Activated CD8-positive, alpha-beta T cell treated with anti-CD3 and anti-CD28 coated beads for 36 hours (primary cell): Measurements from ENCODE around the gene FBN3. TPM values are rescaled to one million over a fixed set of nuclear protein-coding genes. Genes with fewer than 3 reads are reported as not detected.

Experiments
- ATAC-seq: fragments of 200-7000 bp; cut with Tn5 transposase; one replicate; pipeline ENCODE4 v1.10.0; 2021; ENCODE audit warnings: mild to moderate bottlenecking, moderate library complexity
- CTCF ChIA-PET: fragments of 350-600 bp; sonication (Branson Sonifier 250); formaldehyde crosslinking; loops from one replicate; lab custom pipeline; 2021; ENCODE audit warnings: antibody characterized with exemption; lab: Charles Lee
- POLR2A ChIA-PET: fragments of 350-600 bp; sonication (Branson Sonifier 250); formaldehyde crosslinking; loops from one replicate; lab custom pipeline; 2021; ENCODE audit warnings: antibody characterized with exemption; lab: Charles Lee
- DNase-seq: peaks from one replicate; pipeline ENCODE4 v3.0.0-alpha.2; 2020
- H3K27ac Mint-ChIP-seq: one replicate; pipeline ENCODE4 v1.8.0; 2021; ENCODE audit warnings: mild to moderate bottlenecking, mixed read lengths
- H3K27me3 Mint-ChIP-seq: one replicate; pipeline ENCODE4 v1.8.0; 2021; ENCODE audit warnings: mixed read lengths
- H3K36me3 Mint-ChIP-seq: one replicate; pipeline ENCODE4 v1.8.0; 2021; ENCODE audit warnings: low read depth, mixed read lengths
- H3K4me1 Mint-ChIP-seq: one replicate; pipeline ENCODE4 v1.8.0; 2021; ENCODE audit warnings: low read depth, mixed read lengths
- H3K4me3 Mint-ChIP-seq: one replicate; pipeline ENCODE4 v1.8.0; 2021; ENCODE audit warnings: mild to moderate bottlenecking, moderate library complexity, mixed read lengths
- H3K9me3 Mint-ChIP-seq: one replicate; pipeline ENCODE4 v1.8.0; 2021; ENCODE audit warnings: mixed read lengths
- CTCF ChIP-seq: fragments of 200-600 bp; IDR thresholded peaks from one replicate; pipeline ENCODE4 v1.8.0; 2022; ENCODE audit warnings: antibody characterized with exemption, mild to moderate bottlenecking
- intact Hi-C: fragments of 100-400 bp; cut with micrococcal nuclease; formaldehyde crosslinking; loops from one replicate; pipeline ENCODE4 v1.10.0; 2022
- total RNA-seq, 2 experiments: library from RNA; stranded (reverse); gene quantifications; one replicate each; pipeline ENCODE4 v1.2.3, GENCODE V29; 2021

Gene FBN3
- total RNA-seq, 2 experiments from 2014 or later = 0.02 TPM; not detected in 1

- TF ChIP-seq CTCF = peak; percentile 95
- intact Hi-C loops = no loop called here
- DNase-seq (peak; percentile 48), ATAC-seq (no peak)
- ChIA-PET CTCF (interaction anchor here (0.9 to 1.8 kb wide), 7 partner anchors 22 to 125 kb away, joined by 3 to 6 read pairs (median 4); no protein-coding TSS in a partner anchor), POLR2A (interaction anchor here (1.5 kb wide), 1 partner anchor 125 kb away, joined by 5 read pairs; the partner anchor contains the start of gene TIMM44)
- Mint-ChIP-seq H3K9me3 (peaks cover 19% of the 10 kb centered on the region), H3K27ac (no peak overlapping the region), H3K27me3 (no peaks in the 10 kb centered on the region), H3K4me3 (no peak overlapping the region), H3K36me3 (no peaks in the 10 kb centered on the region), H3K4me1 (peaks cover 14% of the 10 kb centered on the region)
Measured at GRCh38 chr19:8069096-8069973, 80.1 kb downstream of the FBN3 start.

- Mint-ChIP-seq H3K4me1 (peaks cover 4% of the 10 kb centered on the region), H3K27me3 (no peaks in the 10 kb centered on the region), H3K36me3 (no peaks in the 10 kb centered on the region), H3K9me3 (peaks cover 15% of the 10 kb centered on the region), H3K27ac (no peak overlapping the region), H3K4me3 (no peak overlapping the region)
- intact Hi-C loops = no loop called here
- DNase-seq (no peak), ATAC-seq (no peak)
- no peak for TF ChIP-seq CTCF
- ChIA-PET CTCF (interaction anchor here (1.1 to 1.4 kb wide), 2 partner anchors 8 to 64 kb away, joined by 3 read pairs; no protein-coding TSS in a partner anchor), POLR2A (no interaction called here)
Measured at GRCh38 chr19:8065875-8066261, 83.5 kb downstream of the FBN3 start.

- no peak for TF ChIP-seq CTCF
- peak; percentile 82 for ATAC-seq
- Mint-ChIP-seq H3K36me3 (no peaks in the 10 kb centered on the region), H3K4me1 (peaks cover 4% of the 10 kb centered on the region), H3K27ac (no peak overlapping the region), H3K27me3 (no peaks in the 10 kb centered on the region), H3K9me3 (peaks cover 11% of the 10 kb centered on the region), H3K4me3 (no peak overlapping the region)
- intact Hi-C loops = no loop called here
- ChIA-PET POLR2A (no interaction called here), CTCF (interaction anchor here (1.1 to 1.4 kb wide), 2 partner anchors 8 to 63 kb away, joined by 3 read pairs; no protein-coding TSS in a partner anchor)
- DNase-seq = peak; percentile 70
Measured at GRCh38 chr19:8064911-8065874, 84.2 kb downstream of the FBN3 start.

- DNase-seq = no peak
- Mint-ChIP-seq H3K27ac (no peak overlapping the region), H3K4me1 (no peaks in the 10 kb centered on the region), H3K27me3 (no peaks in the 10 kb centered on the region), H3K4me3 (no peak overlapping the region), H3K36me3 (no peaks in the 10 kb centered on the region), H3K9me3 (no peaks in the 10 kb centered on the region)
- POLR2A ChIA-PET = no interaction called here
- CTCF ChIA-PET = interaction anchor here (1.0 to 1.2 kb wide), 2 partner anchors 8 to 56 kb away, joined by 3 read pairs; no protein-coding TSS in a partner anchor
- no peak for TF ChIP-seq CTCF
- ATAC-seq = no peak
- intact Hi-C loops = no loop called here
Measured at GRCh38 chr19:8057545-8058270, 91.7 kb downstream of the FBN3 start.
